GM15510 (cell line): Measurements from ENCODE around the gene ANKS1B.

Experiments
- POLR2A ChIP-seq: IDR thresholded peaks from 3 replicates; pipeline ENCODE4 v1.6.1; 2011; ENCODE audit warnings: borderline replicate concordance; ENCODE audit not compliant: insufficient read length; ENCODE audit errors: extremely low read depth

Gene ANKS1B

GRCh38 chr12:98736352-98737321 is 1248.1 kb downstream of the ANKS1B start:
- TF ChIP-seq POLR2A: no peak

GRCh38 chr12:98735821-98736220 is 1248.9 kb downstream of the ANKS1B start:
- no peak for TF ChIP-seq POLR2A

GRCh38 chr12:98733667-98734350 is 1250.9 kb downstream of the ANKS1B start:
- no peak for TF ChIP-seq POLR2A

GRCh38 chr12:98730412-98730811 is 1254.3 kb downstream of the ANKS1B start:
- TF ChIP-seq POLR2A: no peak

- TF ChIP-seq POLR2A: no peak
Observed at GRCh38 chr12:98727196-98727595, 1257.5 kb downstream of the ANKS1B start.

GRCh38 chr12:98725476-98726247 is 1259.1 kb downstream of the ANKS1B start:
- no peak for TF ChIP-seq POLR2A

GRCh38 chr12:98724384-98725155 is 1260.2 kb downstream of the ANKS1B start:
- TF ChIP-seq POLR2A: no peak

GRCh38 chr12:98721204-98721702 is 1263.5 kb downstream of the ANKS1B start:
- no peak for TF ChIP-seq POLR2A

- TF ChIP-seq POLR2A: no peak
Observed at GRCh38 chr12:98719515-98720504, 1264.9 kb downstream of the ANKS1B start.

- TF ChIP-seq POLR2A: no peak
Observed at GRCh38 chr12:98714426-98714825, 1270.3 kb downstream of the ANKS1B start.

GRCh38 chr12:98709022-98709421 is 1275.7 kb downstream of the ANKS1B start:
- TF ChIP-seq POLR2A: no peak

- TF ChIP-seq POLR2A: no peak
Observed at GRCh38 chr12:98701166-98701565, 1283.6 kb downstream of the ANKS1B start.

- no peak for TF ChIP-seq POLR2A
Observed at GRCh38 chr12:98699586-98699985, 1285.2 kb downstream of the ANKS1B start.
